ENCODE results near the gene ESPNL.

GRCh38 chr2:238150686-238151085 lies 50.5 kb downstream of the ESPNL start:
- no peak for TF ChIP-seq CTCF (IDR thresholded peaks at IDR 0.05)
- TF ChIP-seq POLR2A (IDR thresholded peaks at IDR 0.05): no peak
